ENCODE data around the gene SPATA21. TPM values are rescaled to one million over a fixed set of nuclear protein-coding genes. Genes with fewer than 3 reads are reported as not detected.

Gene SPATA21
- total RNA-seq, 2 donors from 2014 or later: not detected

DNA sequence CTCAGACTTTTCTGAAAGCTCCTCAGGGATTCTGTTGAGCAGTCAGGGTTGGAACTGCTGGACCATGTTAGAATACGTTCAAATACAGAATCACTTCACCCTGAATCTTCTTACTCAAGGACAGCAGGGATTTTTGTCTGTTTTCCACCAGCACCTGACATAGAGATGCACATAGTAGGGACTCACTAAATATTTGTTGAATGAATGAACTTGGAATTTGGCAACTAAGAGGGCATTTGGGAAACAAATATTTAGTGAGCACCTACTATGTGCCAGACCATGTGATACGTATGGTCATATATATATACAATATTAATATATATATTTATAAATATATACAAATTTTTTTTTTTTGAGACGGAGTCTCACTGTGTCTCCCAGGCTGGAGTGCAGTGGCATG lies 80.4 kb downstream of the SPATA21 start:
- peaks cover 3 to 8% of the 10 kb centered on the region in 2 donors for H3K4me1 ChIP-seq (ENCODE audit: control insufficient read depth in 1 of 2, low read depth in 2 of 2)
- ATAC-seq (ENCODE audit: insufficient number of reproducible peaks, low FRiP score, low read depth): no peak

DNA sequence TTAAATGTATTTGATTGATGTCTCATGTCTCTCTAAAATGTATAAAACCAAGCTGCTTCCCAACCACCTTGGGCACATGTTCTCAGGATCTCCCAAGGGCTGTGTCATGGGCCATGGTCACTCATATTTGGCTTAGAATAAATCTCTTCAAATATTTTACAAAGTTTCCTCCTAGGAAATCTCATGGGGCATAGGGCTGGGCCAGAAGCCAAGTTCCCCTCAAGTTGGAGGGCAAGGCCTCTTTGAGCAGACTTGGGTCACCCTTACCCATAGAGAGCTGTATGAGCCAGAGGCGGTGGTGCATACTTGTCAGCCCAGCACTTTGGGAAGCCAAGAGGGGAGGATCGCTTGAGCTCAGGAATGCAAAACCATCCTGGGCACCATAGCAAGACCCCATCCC lies 82.6 kb downstream of the SPATA21 start:
- Histone ChIP-seq H3K27me3 (replicated peaks; ENCODE audit: insufficient read depth) (no peaks in the 10 kb centered on the region), H3K36me3 (no peaks in the 10 kb centered on the region), H3K4me3 (no peak overlapping the region), H3K9me3 (no peaks in the 10 kb centered on the region), H3K27ac (peak overlapping the region in 1 of 2 donors; percentile 9), H3K4me1 (ENCODE audit: control insufficient read depth in 1 of 2, low read depth in 2 of 2) (peaks cover 8 to 17% of the 10 kb centered on the region in 2 donors)
- DNase-seq (ENCODE audit: low spot score) (no peak), ATAC-seq (ENCODE audit: insufficient number of reproducible peaks, low FRiP score, low read depth) (no peak)
- TF ChIP-seq, protein P1, sequence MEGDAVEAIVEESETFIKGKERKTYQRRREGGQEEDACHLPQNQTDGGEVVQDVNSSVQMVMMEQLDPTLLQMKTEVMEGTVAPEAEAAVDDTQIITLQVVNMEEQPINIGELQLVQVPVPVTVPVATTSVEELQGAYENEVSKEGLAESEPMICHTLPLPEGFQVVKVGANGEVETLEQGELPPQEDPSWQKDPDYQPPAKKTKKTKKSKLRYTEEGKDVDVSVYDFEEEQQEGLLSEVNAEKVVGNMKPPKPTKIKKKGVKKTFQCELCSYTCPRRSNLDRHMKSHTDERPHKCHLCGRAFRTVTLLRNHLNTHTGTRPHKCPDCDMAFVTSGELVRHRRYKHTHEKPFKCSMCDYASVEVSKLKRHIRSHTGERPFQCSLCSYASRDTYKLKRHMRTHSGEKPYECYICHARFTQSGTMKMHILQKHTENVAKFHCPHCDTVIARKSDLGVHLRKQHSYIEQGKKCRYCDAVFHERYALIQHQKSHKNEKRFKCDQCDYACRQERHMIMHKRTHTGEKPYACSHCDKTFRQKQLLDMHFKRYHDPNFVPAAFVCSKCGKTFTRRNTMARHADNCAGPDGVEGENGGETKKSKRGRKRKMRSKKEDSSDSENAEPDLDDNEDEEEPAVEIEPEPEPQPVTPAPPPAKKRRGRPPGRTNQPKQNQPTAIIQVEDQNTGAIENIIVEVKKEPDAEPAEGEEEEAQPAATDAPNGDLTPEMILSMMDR (IDR thresholded peaks at IDR 0.05): no peak

More for the DNA sequence above, 80.4 kb downstream of the SPATA21 start:
- H3K4me3 ChIP-seq: no peak overlapping the region
- H3K27ac ChIP-seq: no peak overlapping the region
- H3K36me3 ChIP-seq: no peaks in the 10 kb centered on the region
- H3K9me3 ChIP-seq: no peaks in the 10 kb centered on the region
- no peak for DNase-seq (ENCODE audit: low spot score)
- TF ChIP-seq, protein P1 (IDR thresholded peaks at IDR 0.05): no peak
- no peaks in the 10 kb centered on the region for H3K27me3 ChIP-seq (replicated peaks; ENCODE audit: insufficient read depth)

DNA sequence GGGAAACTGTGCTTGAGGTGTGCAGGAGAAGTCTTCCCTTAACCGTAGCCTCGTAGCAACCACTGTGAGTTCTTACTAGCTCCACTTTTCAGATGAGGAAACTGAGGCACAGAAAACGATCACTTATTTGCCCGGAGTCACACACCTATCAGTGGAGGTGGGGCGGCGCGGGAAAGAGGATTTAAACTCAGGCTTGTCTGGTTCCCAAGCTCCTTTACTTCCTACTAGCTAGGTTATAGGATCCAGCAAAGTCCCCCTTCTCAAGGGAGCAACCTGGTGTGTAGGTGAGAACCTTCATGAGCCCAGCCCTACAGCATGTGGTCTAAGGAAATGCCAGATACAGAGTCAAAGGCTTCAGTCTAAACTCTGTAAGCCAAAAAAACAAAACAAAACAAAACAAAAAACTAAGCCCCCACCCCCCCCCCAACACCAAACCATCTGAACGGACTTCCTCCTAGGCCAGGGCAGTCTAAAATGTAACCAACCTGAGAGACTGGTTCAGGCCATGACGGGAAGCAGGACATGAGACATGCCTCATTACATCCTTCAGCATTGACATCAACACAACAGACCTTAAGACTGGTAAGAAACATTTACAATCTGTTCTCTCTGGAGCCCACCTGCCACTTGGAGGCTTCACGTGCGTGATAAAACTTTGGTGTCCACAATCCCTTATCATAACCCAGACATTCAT lies 84.2 kb downstream of the SPATA21 start:
- no peaks in the 10 kb centered on the region for H3K27me3 ChIP-seq (replicated peaks; ENCODE audit: insufficient read depth)
- no peaks in the 10 kb centered on the region for H3K9me3 ChIP-seq
- H3K27ac ChIP-seq: peak overlapping the region; percentile 85 to 97
- ATAC-seq (ENCODE audit: insufficient number of reproducible peaks, low FRiP score, low read depth) (no peak), DNase-seq (ENCODE audit: low spot score) (no peak)
- H3K36me3 ChIP-seq: no peaks in the 10 kb centered on the region
- peaks cover 16 to 33% of the 10 kb centered on the region in 2 donors for H3K4me1 ChIP-seq (ENCODE audit: control insufficient read depth in 1 of 2, low read depth in 2 of 2)
- peak overlapping the region; percentile 99 for H3K4me3 ChIP-seq
- TF ChIP-seq, protein P1 (IDR thresholded peaks at IDR 0.05): no peak

DNA sequence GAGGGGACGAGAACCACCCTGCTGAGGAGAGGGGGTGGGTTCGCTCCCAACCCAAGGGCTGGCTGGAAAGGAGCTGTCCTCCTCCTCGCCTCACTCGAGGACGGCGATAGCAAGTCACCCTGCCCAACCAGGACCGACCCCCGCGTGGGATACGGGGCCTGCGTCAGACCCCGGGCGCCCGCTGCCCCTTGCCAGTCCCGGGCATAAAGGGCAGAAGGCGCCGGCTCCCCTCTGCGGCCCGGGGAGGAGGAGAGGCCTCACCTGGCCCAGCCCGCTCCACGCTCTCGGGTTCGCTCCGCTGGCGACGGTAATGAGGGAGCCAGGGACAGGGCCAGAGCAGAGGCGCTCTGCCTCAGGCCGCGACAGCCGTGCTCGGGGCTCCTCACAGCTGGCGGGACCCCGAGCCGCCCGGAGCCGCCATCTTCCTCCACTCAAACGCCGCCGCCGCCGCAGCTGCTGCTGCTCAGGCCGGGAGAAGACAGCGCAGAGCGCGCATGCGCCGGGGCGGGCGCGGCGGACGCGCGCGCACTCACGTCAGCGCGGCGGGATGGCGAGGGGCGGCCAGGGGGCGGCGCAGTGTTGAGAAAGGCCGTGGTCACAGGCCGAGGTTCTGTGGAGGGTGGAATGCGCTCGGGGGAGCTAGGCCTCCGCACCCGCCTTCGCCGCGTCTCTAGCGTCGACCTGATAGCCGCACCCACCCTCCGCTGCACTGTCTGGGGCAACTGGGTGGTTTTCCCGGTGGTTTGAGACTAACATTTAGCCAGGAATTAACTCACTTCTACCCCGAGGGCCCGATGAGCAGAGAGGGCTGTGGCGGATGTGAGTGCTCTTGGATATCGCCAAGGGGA lies 85.0 kb downstream of the SPATA21 start, which contains the start of gene FBXO42:
TSS of gene FBXO42 (minus strand) at position 487 of the 848 bp plus-strand sequence. CDS start 37,062 bp downstream, outside the sequence.
- DNase-seq (ENCODE audit: low spot score) (peak; percentile 55), ATAC-seq (ENCODE audit: insufficient number of reproducible peaks, low FRiP score, low read depth) (peak; percentile 92)
- TF ChIP-seq, protein P1 (IDR thresholded peaks at IDR 0.05): peak; percentile 38
- Histone ChIP-seq H3K27me3 (replicated peaks; ENCODE audit: insufficient read depth) (no peaks in the 10 kb centered on the region), H3K4me3 (peak within 1 kb of the TSS; percentile 99), H3K4me1 (ENCODE audit: control insufficient read depth in 1 of 2, low read depth in 2 of 2) (peaks cover 19 to 40% of the 10 kb centered on the region in 2 donors), H3K36me3 (no peaks in the 10 kb centered on the region), H3K9me3 (no peaks in the 10 kb centered on the region), H3K27ac (peak within 1 kb of the TSS; percentile 85 to 97)

DNA sequence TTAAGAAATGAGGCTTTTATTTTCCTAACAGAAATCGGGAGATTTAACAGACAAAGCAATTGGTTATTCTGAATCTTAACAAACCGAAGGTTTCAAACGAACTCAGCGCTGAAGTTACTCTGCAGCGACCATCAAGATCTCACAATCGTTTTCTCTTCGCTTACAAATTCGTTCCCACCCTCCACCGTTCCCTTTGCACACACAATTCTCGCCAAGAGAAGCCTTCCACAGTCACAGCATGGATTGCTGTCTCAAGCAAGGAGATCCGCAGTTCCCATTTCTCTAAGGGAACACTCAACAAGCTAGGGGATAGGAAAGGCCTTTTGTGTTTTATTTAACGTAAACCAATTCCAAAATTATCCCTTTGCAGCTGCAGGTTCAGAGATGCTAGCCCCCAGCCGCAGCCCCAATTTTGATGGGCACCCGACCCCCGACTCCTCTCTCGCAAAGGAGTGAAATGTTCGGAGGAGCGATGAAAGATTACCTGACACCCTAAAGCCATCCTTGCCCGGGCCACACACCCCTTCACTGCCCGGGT lies 85.7 kb downstream of the SPATA21 start:
- no peaks in the 10 kb centered on the region for H3K9me3 ChIP-seq
- DNase-seq (ENCODE audit: low spot score): no peak
- no peak for ATAC-seq (ENCODE audit: insufficient number of reproducible peaks, low FRiP score, low read depth)
- no peaks in the 10 kb centered on the region for H3K36me3 ChIP-seq
- peak overlapping the region; percentile 85 to 97 for H3K27ac ChIP-seq
- TF ChIP-seq, protein P1 (IDR thresholded peaks at IDR 0.05): no peak
- H3K4me1 ChIP-seq (ENCODE audit: control insufficient read depth in 1 of 2, low read depth in 2 of 2): peaks cover 19 to 45% of the 10 kb centered on the region in 2 donors
- H3K27me3 ChIP-seq (replicated peaks; ENCODE audit: insufficient read depth): no peaks in the 10 kb centered on the region
- peak overlapping the region; percentile 99 for H3K4me3 ChIP-seq

All from thoracic aorta (tissue), 2 donors.